LHCN-M2 (cell line): ENCODE results near the gene ULK2. TPM values are rescaled to one million over a fixed set of nuclear protein-coding genes. Genes with fewer than 3 reads are reported as not detected.
A peak's percentile ranks its signal among the peaks of the same experiment; 100 is the strongest.

Source experiments
- DNase-seq: peaks from one replicate; pipeline ENCODE4 v3.0.0-alpha.2; 2012; ENCODE audit warnings: low read depth
- total RNA-seq: library from RNA; depleted of rRNA; stranded (reverse); fragments of >200 nt; gene quantifications from 2 replicates; pipeline ENCODE4 v1.2.3, GENCODE V29; 2014

ULK2 gene
- total RNA-seq, 1 experiment from 2014 or later = 12.4 TPM

DNA sequence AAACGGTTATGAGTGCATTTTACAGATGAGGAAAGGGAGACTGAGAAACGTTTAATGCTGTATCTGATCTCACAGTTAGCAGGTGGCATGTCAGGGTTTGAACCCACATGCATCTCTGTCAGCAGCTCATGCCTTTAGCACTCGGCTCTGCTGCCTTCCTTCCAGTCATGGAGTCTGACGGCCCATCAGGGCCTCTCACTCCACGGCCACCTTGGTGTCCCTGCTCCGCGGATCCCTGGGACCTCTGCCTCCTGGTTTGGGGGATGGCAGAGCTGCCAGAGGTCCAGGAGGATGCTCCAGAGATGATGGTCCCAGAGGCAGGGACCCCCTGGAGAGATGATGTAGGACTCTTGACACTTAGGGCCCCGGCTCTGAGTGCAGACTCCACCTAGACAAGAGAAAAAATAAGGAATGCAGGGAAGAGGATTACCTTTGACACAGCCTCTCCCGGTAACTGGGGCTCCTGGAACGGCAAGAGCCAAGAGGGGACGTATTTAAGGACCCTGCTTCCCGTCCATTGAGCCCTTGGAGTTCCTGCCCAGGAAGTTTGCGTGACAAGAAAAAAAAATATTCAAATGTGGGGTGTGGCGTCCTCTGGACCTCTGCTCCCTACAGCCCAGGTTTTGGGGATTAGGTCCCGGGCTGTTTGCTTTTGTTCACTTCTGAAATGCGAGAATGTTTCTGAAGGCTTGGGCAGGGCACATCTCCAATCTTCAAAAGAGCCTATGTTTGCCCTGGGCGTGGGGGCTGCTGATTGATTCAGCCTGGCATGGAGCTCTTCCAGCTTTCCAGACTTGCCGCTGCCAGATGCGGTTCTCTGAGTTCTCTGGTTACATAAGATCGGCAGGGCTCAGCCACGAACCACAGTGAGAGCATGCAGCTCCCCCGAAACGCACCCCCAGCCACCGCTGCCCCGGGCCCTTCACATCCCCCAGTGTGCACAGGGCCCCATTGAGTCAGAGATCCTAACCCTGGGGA lies 119.6 kb downstream of the ULK2 start, which contains the start of gene ALDH3A1:
Gene ALDH3A1, minus strand, starts transcription at position 470 of the 978 bp plus-strand sequence. CDS start 3,169 bp downstream, outside the sequence.
- DNase-seq = peak; percentile 19

DNA sequence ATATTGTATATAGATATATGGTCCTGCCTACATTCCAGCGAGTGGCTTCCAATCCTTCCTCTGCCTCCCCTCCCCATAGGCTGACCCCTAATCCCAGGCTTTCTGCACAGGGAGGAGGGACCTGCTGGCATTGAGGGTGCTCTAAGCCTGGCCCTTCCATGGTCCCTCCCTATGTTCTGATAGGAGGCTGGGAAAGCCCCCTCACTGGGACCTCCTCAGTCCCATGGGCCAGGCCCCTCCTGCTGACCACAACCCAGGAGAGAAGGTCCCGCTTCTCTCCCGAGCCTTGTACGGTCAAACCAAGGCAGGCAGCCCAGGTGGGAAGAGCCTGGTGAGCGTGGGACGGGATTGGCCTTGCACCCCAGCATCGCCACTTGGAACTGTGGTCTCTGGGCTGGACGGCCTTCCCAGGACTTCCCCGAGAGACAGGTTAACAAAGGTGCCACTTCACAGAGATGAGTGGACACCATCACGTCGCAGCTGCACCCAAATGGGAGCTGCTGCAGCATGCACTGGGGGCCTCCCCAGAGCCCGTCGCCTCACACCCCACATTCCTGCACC lies 120.5 kb downstream of the ULK2 start:
- DNase-seq = no peak

DNA sequence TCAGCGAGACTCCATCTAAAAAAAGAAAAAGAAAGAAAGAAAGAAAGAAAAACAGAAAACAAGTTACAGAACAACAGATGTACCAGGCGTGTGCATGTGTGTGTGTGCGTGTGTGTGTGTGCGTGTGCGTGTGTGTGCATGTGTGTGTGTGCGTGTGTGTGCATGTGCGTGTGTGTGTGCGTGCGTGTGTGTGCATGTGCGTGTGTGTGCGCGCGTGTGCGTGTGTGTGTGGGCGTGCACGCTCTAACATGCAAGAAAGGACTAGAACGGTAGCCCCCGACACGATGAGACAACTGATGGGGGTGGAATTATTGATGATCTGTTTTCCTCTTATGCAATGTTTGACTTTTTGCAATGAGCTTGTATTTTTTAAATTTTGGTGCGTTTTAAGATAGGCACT lies 121.2 kb downstream of the ULK2 start:
- no peak for DNase-seq

DNA sequence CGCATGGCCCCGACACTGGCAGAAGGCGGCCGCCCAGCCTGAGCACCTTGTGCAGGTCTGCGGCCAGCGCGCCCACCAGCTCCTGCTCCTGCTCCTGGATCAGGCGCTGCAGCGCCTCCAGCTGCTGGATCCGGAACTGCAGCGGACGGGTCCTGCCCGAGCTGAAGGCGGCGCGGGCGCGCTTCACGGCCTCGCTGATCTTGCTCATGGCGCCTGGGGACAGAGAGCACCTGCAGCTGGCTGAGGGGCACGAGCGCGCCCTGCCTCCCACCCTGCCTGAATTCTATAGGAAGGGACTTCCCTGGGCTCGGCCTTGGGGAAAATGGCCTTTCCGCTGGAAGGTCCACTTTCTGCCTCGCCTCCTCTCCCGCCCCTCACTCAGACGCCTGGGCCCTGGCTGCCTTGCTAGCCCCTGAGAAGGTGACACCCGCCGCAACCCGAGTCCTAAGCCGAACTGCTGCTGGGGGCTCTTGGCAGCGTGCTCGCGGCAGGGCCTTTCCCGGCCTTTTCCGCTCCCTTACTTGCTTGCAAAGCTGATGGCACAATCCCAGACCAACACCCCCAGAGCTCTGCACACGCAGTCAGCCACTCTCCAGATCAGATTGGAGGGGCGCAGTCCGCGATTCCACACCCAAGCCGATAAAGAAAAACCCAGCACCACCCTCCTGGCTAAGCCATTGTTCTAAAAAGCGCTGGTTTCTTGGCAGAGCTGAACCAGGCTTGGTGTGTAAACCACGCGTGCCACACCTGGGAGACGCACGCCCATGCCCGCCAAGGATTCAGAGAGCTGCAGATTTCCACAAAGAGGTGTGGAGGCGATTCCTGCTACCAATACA lies 122.6 kb downstream of the ULK2 start:
- DNase-seq = peak; percentile 46

DNA sequence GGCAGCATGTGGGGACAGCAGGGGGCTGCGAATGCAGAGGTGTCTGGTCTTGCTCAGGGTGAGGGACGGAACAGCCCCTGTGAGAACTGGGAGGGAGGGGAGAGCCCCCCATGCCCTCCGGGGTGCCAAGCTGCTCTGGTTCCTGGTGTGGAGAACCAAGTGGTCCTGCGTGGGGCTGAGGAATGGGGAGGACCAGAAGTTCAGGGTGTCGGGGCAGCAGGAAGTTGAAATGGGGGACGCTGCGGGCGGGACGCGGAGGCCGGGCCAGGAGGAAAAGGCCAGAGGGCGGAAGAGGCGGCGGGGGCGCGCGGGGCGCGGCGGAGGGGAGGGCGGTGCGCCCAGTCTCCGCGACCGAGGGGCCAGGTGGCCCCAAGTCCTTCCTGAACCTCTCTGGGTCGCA lies 123.2 kb downstream of the ULK2 start:
- DNase-seq = no peak

DNA sequence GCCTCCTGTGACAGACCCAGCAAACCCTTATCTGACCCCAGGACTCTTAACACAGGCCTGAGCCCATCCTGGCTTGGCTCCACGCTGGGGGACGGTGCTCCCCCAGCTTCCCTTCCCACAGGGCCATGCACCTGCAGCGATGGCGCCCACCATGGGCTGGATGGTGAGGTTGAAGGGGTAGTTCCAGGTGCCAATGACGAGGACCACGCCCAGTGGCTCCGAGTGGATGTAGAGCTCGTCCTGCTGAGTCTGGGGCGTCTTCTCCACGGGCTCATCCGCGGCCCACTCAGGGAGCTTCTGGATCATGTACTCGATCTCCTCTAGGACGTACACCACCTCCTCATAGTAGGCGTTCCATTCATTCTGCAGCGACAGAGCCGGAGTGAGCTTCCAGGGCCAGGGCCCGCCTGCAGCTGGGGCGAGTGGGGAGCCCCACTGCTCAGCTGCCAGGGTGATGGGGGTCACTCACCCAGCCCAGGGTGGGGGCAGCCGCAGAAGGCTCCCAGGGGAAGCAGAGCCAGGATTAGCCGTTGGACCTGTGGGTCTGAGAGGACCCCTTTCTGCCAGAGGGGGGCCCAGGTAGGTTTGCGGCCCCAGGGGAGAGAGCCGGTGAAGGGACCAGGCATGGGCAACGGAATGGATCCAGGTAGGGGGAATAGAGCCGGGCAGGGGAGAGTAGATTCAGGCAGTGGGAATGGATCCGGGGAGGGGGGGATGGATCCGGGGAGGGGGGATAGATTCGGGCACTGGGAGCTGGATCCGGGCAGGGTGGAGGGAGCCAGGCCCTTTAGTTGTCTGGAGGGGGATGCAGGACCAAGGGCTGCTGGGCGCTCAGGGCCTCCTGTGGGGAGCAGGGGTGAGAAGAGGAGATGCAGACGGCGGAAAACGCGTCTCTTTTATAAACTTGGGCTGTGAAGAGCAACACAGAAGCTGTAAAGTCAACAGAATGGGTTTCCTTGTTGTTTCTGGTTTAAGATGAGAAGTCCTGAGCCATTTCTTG lies 124.3 kb downstream of the ULK2 start:
- DNase-seq = no peak

DNA sequence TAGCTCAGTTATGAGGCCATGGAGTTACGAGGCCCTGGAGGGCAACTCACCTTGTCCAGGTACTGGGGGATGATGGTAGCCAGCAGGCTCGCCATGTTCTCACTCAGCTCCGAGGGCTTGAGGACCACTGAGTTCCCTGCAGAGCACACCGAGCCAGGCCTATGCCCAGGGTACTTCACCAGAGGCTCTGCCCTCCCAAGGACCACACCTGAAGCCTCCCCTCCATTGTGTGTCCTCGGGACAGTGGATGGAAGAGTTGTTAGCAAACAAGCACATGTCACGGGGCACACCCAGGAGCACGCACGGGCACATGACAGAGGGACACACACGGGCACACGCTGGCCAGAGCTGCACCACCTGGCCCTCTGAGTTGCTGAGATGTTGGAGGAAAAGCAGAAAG lies 125.2 kb downstream of the ULK2 start:
- no peak for DNase-seq

DNA sequence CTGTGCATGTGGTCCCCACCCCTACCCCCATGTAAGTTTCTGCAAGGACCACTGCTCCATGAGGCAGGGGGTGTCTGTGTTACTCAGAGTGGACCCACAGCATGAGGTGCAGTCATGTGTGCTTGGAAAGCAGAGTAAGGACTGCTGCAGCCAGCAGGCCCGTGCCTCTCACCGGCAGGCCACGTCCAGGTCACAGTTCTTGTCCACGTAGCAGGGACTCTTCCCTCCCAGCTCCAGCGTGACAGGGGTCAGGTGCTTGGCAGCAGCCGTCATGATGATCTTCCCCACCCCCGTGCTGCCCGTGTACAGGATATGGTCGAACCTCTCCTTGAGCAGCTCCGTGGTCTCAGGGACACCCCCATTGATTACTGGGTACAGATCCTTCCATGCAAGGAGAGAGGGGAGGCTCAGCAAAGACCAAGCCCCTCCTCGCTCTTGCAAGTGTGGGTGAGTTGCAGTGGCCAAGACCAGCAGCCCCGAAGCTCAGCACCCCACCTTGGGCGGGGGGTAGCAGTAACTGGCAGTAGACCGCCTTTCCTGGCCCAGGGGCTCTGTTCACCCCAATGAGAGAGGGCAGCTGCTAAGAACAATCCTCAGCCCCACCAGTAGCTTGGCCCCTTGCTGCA lies 125.8 kb downstream of the ULK2 start:
- no peak for DNase-seq

DNA sequence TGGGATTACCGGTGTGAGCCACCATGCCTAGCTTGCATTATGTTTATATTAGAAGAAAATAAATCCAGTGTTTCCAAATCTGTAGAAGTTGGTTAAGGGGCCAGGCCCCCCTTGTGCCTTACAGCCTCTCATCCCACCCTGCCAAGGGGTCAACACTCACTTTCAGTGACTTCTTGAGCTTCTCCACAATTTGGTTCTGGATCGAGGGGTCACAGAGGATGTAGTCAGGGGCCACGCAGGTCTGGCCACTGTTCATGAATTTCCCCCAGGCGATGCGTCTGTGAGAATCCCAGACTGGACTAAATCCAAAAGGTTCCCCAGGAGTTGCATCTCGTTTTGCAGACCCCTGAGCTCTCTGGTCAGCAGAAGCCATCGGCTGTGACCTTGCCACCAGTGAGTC lies 126.8 kb downstream of the ULK2 start:
- DNase-seq = no peak

DNA sequence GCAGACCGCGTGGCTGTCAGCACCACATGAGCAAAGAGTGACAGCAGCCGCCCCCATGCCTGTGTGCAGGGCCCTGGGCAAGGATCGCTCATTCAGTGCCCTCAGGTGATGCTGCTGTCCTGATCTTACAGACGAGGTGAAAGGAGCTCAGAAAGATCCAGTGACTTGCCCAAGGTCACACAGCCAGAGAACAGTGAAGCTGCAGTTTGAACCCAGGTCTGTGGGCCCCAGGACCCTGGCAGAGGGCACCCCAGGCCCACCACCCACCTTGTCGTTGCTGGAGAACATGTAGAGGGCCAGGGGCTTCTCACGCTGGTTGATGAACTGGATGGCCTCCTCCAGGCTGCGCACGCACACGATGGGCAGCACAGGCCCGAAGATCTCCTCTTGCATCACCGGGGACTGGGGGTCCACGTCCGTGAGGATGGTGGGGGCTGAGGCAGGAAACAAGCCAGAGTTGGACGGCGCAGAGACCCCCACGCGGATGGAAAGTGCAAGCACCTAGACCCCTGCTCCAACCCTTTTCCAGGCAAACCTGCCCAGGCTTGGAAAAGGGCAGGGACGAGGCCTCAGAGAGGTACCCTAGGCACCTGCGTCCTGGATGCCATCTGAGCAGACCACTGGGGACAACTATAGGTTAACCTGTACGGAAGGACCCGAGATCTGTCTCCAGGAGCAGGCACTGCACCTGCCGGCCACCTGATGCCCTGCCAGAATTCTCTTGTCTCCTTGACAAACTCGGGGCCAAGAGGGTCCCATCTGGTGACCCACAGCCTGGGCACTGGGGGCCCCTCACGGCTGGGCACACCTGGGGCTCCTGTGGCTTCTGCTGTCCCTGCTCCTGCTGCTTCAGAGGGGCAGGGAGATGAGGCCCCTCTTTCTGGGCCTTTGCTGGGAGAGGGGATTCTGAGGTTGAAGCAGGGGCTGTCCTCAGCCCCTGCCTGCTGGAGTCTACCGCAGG lies 128.2 kb downstream of the ULK2 start:
- no peak for DNase-seq

DNA sequence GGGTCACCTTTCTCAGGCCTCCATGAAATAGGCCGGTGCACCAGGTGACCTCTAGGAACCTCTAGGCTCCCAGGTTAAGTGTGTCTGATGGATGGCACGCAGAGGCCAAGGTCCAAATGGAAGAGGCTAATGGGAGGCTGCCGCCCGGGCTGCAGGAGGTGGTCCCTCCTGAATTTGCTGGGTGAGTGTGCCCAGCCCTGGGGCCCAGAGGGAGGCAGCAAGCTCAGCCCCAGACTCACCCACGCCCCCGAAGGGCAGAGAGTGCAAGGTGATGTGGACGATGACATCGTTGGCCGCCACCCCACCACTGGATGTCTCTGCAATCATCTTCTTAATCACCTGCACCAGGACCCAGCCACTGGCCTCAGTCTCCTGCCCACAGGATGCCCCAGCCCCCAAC lies 129.0 kb downstream of the ULK2 start:
- DNase-seq = no peak

DNA sequence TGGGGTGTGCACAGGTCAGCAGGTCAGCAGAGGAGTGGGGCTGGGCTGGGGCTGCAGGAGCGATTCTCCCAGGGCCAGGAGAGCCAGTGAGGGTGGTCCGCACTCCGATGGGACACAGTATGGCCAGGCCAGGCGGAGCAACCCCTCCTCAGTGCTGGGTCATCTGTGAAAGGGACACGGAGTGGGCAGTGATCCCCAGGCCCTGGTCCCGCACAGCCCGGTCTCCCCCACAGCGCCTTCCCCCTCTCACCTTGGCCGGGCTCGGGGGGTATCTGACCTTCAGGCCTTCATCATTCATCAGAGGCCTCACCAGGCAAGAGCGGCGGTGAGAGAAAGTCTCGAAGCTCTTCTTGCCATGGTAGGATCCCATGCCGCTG lies 129.7 kb downstream of the ULK2 start:
- DNase-seq = no peak

DNA sequence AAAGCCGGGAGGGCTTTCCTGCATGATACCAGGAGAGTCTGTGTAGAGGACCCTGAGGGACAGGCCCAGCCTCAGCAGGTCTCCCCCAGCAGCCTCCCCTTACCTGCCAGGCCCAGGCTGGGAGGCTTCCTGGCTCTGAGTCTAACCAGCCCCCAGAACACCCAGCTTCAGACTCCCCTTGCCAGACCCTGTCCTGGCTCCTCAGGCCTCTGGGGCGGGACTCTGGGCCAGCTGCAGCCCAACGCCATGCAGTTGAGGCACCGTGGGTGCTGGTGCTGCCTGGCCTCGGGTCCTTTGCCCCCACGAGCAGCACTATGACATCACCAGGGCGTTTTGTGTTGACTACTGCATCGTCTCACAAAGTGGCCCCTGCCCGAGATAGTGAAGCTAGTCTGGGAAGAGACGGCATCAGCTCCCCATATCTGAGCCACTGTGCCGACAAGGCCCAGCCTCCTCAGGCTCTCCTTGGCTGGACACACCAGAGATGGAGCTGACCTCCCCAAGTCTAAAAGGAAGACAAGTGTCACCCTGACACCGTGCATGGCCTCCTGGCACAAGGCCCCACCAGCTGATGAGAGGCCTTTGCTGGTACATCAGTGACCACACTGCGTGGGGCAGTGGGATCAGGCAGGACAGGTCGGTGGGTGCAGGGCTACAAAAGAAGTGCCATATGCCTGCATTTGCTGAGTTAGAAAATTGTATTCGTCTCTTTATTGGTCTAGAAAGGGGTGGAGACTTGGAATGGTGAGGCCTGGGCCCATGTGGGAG lies 130.2 kb downstream of the ULK2 start:
- no peak for DNase-seq

DNA sequence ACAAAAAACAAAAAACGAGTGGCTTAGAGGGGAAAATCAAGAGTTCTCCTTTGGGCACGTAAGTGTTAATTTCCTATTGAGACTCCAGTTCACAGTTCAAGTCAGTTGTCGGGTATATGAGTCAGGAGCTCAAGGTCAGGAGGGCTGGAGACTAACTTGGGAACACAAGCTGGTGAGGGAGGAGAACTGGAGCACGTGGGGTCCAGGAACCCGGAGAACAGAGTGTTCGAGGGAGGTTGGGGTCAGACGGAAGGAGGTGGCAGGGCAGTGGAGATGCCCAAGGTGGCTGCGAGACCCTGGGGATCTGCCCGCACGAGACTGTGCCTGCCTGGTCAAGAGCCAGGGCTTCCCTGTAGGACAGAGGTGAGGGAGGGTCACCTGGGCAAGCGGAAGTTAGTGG lies 131.7 kb downstream of the ULK2 start:
- no peak for DNase-seq

DNA sequence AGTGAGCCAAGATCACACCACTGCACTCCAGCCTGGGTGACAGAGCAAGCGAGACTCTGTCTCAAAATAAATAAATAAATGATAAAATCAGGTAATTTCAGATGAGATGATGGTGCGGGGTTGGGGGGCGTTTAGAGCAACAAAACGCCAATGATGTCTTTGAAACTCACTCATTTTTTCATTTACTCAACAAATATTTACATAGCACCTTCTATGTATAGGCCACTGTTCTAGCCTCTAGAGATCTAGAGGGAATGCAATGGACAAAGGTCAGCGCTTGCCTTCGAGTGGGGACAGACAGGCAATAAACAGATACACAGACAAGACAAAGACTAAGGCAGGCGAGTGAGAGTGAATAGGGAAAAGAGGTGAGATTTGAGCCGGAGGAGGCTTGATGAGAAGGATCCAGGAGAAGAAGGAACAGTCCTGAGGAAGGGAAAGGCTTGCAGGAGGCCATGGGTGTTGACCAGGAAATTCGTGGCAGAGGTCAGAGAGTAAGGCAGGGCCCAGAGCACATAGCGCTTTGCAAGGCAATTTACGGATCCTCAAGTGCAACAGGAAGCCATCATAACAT lies 133.7 kb downstream of the ULK2 start:
- no peak for DNase-seq

DNA sequence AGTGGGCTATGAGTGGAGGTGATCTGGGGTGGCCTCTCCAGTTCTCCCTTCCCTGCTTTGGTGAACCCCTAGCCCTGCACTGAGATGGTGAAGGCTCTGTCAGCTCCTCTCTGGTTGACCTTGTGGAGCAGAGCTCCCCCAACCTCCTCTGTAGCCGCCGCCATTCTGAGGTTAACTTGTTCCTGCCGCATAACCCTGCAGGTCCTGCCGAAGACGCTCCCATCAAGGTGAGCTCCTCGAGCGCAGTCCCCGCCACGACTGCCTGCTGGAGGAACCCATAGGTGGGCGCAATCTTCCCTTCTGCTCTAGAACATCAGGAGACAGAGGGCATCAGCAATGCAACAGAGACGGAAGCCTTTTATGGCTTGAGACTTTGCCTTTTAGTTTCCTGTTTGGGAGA lies 136.1 kb downstream of the ULK2 start:
- no peak for DNase-seq

DNA sequence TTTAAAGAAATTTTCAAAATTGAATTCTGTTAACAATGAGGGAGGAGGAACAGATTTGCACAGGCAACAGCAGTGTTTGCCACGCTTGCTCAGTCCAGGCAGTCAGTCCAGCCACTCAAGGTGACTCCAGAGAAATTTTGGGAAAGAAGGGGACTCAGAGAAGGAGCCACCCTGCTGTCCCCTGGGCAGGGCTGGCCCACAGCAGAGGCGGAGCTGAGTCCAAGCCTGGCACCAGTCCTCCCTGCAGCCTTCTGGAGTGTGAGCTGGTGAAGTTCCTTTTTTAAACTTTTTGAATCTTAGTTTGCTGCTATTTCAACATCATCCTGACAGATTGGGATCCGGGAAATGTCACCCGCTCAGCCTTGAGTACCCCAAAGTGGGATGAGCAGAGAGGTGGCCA lies 136.9 kb downstream of the ULK2 start:
- DNase-seq = no peak

DNA sequence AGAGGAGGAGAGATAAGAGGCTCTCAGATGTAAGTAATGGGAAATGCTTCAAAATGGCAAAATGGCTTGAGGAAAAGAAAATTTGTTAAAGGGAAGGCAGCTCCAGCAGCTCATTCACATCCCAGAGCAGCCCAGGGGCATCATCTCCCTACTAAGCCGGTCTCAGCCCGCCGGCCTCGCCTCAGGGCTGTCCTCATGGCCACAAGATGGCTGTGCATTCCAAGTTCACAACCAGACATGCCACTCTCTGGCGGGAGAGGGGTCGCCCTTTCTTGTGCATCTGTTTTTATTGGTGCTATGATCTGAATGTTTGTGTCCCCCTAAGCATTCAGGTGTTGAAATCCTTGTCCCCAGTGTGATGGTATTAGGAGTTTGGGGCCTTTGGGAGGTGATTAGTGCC lies 137.8 kb downstream of the ULK2 start:
- DNase-seq = no peak
